AG09309 (cell line): ENCODE measurements around the gene CCDC186.

Source experiments
- DNase-seq: peaks from one replicate; pipeline ENCODE4 v3.0.0-alpha.2; 2010; ENCODE audit warnings: low read depth
- H3K4me3 ChIP-seq: 2 replicates; pipeline ENCODE4 v1.5.1; 2011; ENCODE audit warnings: mild to moderate bottlenecking, low read depth, low read length, moderate library complexity; ENCODE audit not compliant: control insufficient read depth
- TF ChIP-seq, protein P1 (sequence below): IDR thresholded peaks from 2 replicates; pipeline ENCODE4 v1.5.1; 2011; ENCODE audit warnings: mild to moderate bottlenecking, low read depth, low read length, inconsistent platforms; ENCODE audit not compliant: insufficient read depth, control insufficient read depth; ENCODE audit errors: missing control alignments

CCDC186 gene

GRCh38 chr10:114138581-114138980 lies 35.4 kb downstream of the CCDC186 start:
- H3K4me3 ChIP-seq: no peak overlapping the region
- TF ChIP-seq, protein P1, sequence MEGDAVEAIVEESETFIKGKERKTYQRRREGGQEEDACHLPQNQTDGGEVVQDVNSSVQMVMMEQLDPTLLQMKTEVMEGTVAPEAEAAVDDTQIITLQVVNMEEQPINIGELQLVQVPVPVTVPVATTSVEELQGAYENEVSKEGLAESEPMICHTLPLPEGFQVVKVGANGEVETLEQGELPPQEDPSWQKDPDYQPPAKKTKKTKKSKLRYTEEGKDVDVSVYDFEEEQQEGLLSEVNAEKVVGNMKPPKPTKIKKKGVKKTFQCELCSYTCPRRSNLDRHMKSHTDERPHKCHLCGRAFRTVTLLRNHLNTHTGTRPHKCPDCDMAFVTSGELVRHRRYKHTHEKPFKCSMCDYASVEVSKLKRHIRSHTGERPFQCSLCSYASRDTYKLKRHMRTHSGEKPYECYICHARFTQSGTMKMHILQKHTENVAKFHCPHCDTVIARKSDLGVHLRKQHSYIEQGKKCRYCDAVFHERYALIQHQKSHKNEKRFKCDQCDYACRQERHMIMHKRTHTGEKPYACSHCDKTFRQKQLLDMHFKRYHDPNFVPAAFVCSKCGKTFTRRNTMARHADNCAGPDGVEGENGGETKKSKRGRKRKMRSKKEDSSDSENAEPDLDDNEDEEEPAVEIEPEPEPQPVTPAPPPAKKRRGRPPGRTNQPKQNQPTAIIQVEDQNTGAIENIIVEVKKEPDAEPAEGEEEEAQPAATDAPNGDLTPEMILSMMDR: no peak
- DNase-seq: no peak

GRCh38 chr10:114135476-114135875 lies 38.5 kb downstream of the CCDC186 start:
- no peak for DNase-seq
- H3K4me3 ChIP-seq: no peak overlapping the region
- TF ChIP-seq, protein P1: no peak

GRCh38 chr10:114131094-114131493 lies 42.9 kb downstream of the CCDC186 start:
- TF ChIP-seq, protein P1: no peak
- H3K4me3 ChIP-seq: no peak overlapping the region
- DNase-seq: no peak

DNA sequence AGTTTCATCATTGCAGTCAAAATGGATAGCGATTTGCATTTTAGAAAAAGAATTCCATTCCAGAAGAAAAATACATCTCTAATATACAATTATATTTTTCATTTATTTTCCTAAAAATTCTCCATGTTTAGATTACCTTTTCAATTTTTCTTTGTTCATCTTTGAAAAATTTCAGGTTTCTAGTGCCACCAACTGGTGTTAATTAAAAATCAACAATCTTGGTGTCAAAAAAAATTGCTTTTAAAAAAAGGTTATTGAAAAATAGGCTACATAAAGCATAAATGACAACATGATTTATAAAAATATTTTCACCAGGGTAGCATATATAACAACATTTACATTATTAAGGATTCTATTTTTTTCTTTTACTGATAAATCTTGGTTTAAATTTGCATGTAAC lies 53.0 kb downstream of the CCDC186 start:
- H3K4me3 ChIP-seq: no peak overlapping the region
- TF ChIP-seq, protein P1: no peak
- no peak for DNase-seq

GRCh38 chr10:114118514-114118913 lies 55.5 kb downstream of the CCDC186 start:
- DNase-seq: no peak
- no peak overlapping the region for H3K4me3 ChIP-seq
- TF ChIP-seq, protein P1: no peak

GRCh38 chr10:114117728-114118127 lies 56.3 kb downstream of the CCDC186 start:
- no peak for DNase-seq
- H3K4me3 ChIP-seq: no peak overlapping the region
- TF ChIP-seq, protein P1: no peak
